SK-N-SH (cell line): ENCODE results near the gene CSF2RB. TPM values are rescaled to one million over a fixed set of nuclear protein-coding genes. Genes with fewer than 3 reads are reported as not detected.

Source experiments
- CTCF ChIA-PET: fragments of 300-600, 350-600 bp; formaldehyde crosslinking; extraction: SDS; loops from one replicate; lab custom pipeline; 2021; lab: Yijun Ruan, JAX
- POLR2A ChIA-PET: fragments of 350-600 bp; sonication (Branson Sonifier 250); formaldehyde crosslinking; extraction: SDS; loops from one replicate; lab custom pipeline; 2020; ENCODE audit warnings: antibody characterized with exemption, inconsistent platforms; lab: Yijun Ruan, JAX
- DNase-seq: peaks from one replicate; pipeline ENCODE4 v3.0.0; 2012
- H2AFZ ChIP-seq: fragments of 200-600 bp; sonication (generic); 2 replicates; pipeline ENCODE4 v1.8.1; 2016; ENCODE audit warnings: antibody characterized with exemption, mild to moderate bottlenecking, low read depth
- H3F3A ChIP-seq: fragments of 200-600 bp; sonication (generic); replicated peaks from 2 replicates; pipeline ENCODE3; 2016; ENCODE audit warnings: antibody characterized with exemption, mild to moderate bottlenecking; ENCODE audit not compliant: insufficient read depth
- H3K27ac ChIP-seq, 2 experiments: fragments of 200-500 bp in 1 of 2; fragments of 200-600 bp in 1 of 2; sonication (Bioruptor generic) in 1 of 2; sonication (generic), shearing (Covaris generic) in 1 of 2; 2 replicates each; pipeline versions ENCODE4 v1.5.1 to v1.6.1; 2014 to 2016; ENCODE audit warnings: low read depth in 2 of 2, inconsistent platforms in 1 of 2, low read length in 1 of 2, mild to moderate bottlenecking in 1 of 2, mixed read lengths in 1 of 2
- H3K27me3 ChIP-seq: fragments of 200-600 bp; sonication (generic), shearing (Covaris generic); 2 replicates; pipeline ENCODE4 v1.6.1; 2016; ENCODE audit warnings: mixed run types; ENCODE audit not compliant: insufficient read depth
- H3K36me3 ChIP-seq, 2 experiments: fragments of 200-500 bp in 1 of 2; fragments of 200-600 bp in 1 of 2; sonication (Bioruptor generic) in 1 of 2; sonication (generic) in 1 of 2; replicated peaks in 1 of 2; 2 replicates each; pipeline versions ENCODE3 to v1.5.1; 2014 to 2016; ENCODE audit warnings: low read length in 1 of 2, mild to moderate bottlenecking in 1 of 2; ENCODE audit not compliant: insufficient read depth in 2 of 2, control insufficient read depth in 1 of 2
- H3K4me1 ChIP-seq, 2 experiments: fragments of 200-500 bp in 1 of 2; fragments of 200-600 bp in 1 of 2; sonication (Bioruptor generic) in 1 of 2; sonication (generic), shearing (Covaris generic) in 1 of 2; 2 replicates each; pipeline versions ENCODE4 v1.5.1 to v1.6.1; 2014 to 2016; ENCODE audit warnings: low read depth in 1 of 2, low read length in 1 of 2, mixed run types in 1 of 2; ENCODE audit not compliant: insufficient read depth in 2 of 2, control insufficient read depth in 1 of 2
- H3K4me2 ChIP-seq: fragments of 200-600 bp; sonication (generic), shearing (Covaris generic); 2 replicates; pipeline ENCODE4 v1.6.1; 2017; ENCODE audit warnings: mixed run types
- H3K4me3 ChIP-seq, 2 experiments: fragments of 200-500 bp in 1 of 2; fragments of 200-600 bp in 1 of 2; sonication (Bioruptor generic) in 1 of 2; sonication (generic), shearing (Covaris generic) in 1 of 2; 2 replicates each; pipeline versions ENCODE4 v1.5.1 to v1.8.1; 2014 to 2016; ENCODE audit warnings: low read depth in 2 of 2, inconsistent platforms in 1 of 2, low read length in 1 of 2, mild to moderate bottlenecking in 1 of 2, mixed read lengths in 1 of 2, moderate library complexity in 1 of 2
- H3K79me2 ChIP-seq: fragments of 200-600 bp; sonication (generic); 2 replicates; pipeline ENCODE4 v1.8.1; 2017; ENCODE audit warnings: mild to moderate bottlenecking; ENCODE audit not compliant: insufficient read depth
- H3K9ac ChIP-seq: fragments of 200-600 bp; sonication (generic); 2 replicates; pipeline ENCODE4 v1.6.1; 2017; ENCODE audit warnings: mixed run types
- H3K9me2 ChIP-seq: fragments of 200-600 bp; sonication (generic); 2 replicates; pipeline ENCODE4 v1.6.1; 2017; ENCODE audit warnings: mixed run types
- H3K9me3 ChIP-seq: fragments of 200-600 bp; sonication (generic); 2 replicates; pipeline ENCODE4 v1.6.1; 2017; ENCODE audit warnings: mixed run types, mild to moderate bottlenecking, moderate library complexity
- H4K20me1 ChIP-seq: fragments of 200-600 bp; sonication (generic); 2 replicates; pipeline ENCODE4 v1.6.1; 2017; ENCODE audit warnings: mild to moderate bottlenecking, mixed run types; ENCODE audit not compliant: insufficient read depth
- CTCF ChIP-seq: fragments of 200-600 bp; sonication (generic); IDR thresholded peaks from 2 replicates; pipeline ENCODE4 v1.6.1; 2017; ENCODE audit warnings: antibody characterized with exemption, mild to moderate bottlenecking, moderate library complexity
- FOXJ3 ChIP-seq: sonication (generic); formaldehyde crosslinking; IDR thresholded peaks from 2 replicates; pipeline ENCODE4 v1.5.1; 2020; ENCODE audit warnings: mild to moderate bottlenecking, missing genetic modification reagents
- GABPA ChIP-seq: IDR thresholded peaks from 2 replicates; pipeline ENCODE4 v1.4.0; 2012; ENCODE audit warnings: low read depth, mild to moderate bottlenecking
- GATA2 ChIP-seq: sonication (generic); formaldehyde crosslinking; IDR thresholded peaks from 2 replicates; pipeline ENCODE4 v1.5.0; 2020; ENCODE audit warnings: mild to moderate bottlenecking, missing genetic modification reagents
- RAD21 ChIP-seq: IDR thresholded peaks from 2 replicates; pipeline ENCODE4 v1.6.1; 2012; ENCODE audit warnings: mild to moderate bottlenecking, low read length
- RCOR1 ChIP-seq: fragments of 150-350 bp; IDR thresholded peaks from 2 replicates; pipeline ENCODE4 v1.6.1; 2017; ENCODE audit warnings: antibody characterized with exemption, low read length
- REST ChIP-seq: IDR thresholded peaks from 2 replicates; pipeline ENCODE4 v1.6.1; 2012; ENCODE audit warnings: mild to moderate bottlenecking, low read depth, low read length, moderate library complexity
- RXRA ChIP-seq: IDR thresholded peaks from 2 replicates; pipeline ENCODE4 v1.4.0; 2012; ENCODE audit warnings: low read depth, mild to moderate bottlenecking, borderline replicate concordance
- SMC3 ChIP-seq: IDR thresholded peaks from 2 replicates; pipeline ENCODE4 v1.6.1; 2012; ENCODE audit warnings: low read depth, low read length, improper control_type of control experiment
- TAF1 ChIP-seq: IDR thresholded peaks from 2 replicates; pipeline ENCODE4 v1.6.1; 2012; ENCODE audit warnings: low read depth, mild to moderate bottlenecking, low read length, moderate library complexity, borderline replicate concordance
- USF1 ChIP-seq: IDR thresholded peaks from 2 replicates; pipeline ENCODE4 v1.4.0; 2012; ENCODE audit warnings: low read depth, borderline replicate concordance
- USF2 ChIP-seq: fragments of 150-350 bp; IDR thresholded peaks from 2 replicates; pipeline ENCODE4 v1.6.1; 2017; ENCODE audit warnings: antibody characterized with exemption, low read length, low read depth, borderline replicate concordance
- WGBS: methylation state at CpG from one replicate; pipeline ENCODE4 v1.1.6; 2017; ENCODE audit warnings: low lambda C conversion rate; 5-methylcytosine and 5-hydroxymethylcytosine counted together
- polyA plus RNA-seq, 3 experiments: library from polyadenylated mRNA; depleted of rRNA; stranded (reverse); fragments of >200 nt; gene quantifications; 2 replicates each; pipeline ENCODE4 v1.2.3, GENCODE V29; 2012

The CSF2RB gene
- polyA plus RNA-seq, 1 of the 3 experiments (the other 2 are of a cell fraction): not detected

GRCh38 chr22:36872866-36873498 is 40.4 kb upstream of the CSF2RB start:
- Histone ChIP-seq H3K4me1 (peaks cover 0 to 6% of the 10 kb centered on the region in 2 experiments; a peak in 1 of 4 replicates), H3K4me2 (no peak overlapping the region), H2AFZ (no peak overlapping the region), H3F3A (no peaks in the 10 kb centered on the region), H3K9me2 (no peaks in the 10 kb centered on the region), H3K27me3 (no peaks in the 10 kb centered on the region; the same call in none of the 2 replicates), H3K27ac (no peak overlapping the region), H4K20me1 (no peaks in the 10 kb centered on the region), H3K36me3 (no peaks in the 10 kb centered on the region), H3K9me3 (no peaks in the 10 kb centered on the region), H3K9ac (no peak overlapping the region), H3K4me3 (no peak overlapping the region), H3K79me2 (no peaks in the 10 kb centered on the region)
- DNase-seq: peak; percentile 1
- ChIA-PET POLR2A (no interaction called here), CTCF (interaction anchor here (0.6 to 1.4 kb wide), 5 partner anchors 17 to 104 kb away, joined by 3 to 6 read pairs (median 4); no protein-coding TSS in a partner anchor)
- 58% methylated on average over 2 of the region's 2 CpGs for WGBS
- TF ChIP-seq USF1 (no peak), FOXJ3 (CRISPR knock-in tag) (no peak)

GRCh38 chr22:36873614-36874308 is 39.7 kb upstream of the CSF2RB start:
- TF ChIP-seq RCOR1 (no peak), RAD21 (peak; percentile 51), USF2 (no peak), GABPA (no peak), RXRA (no peak), USF1 (no peak), SMC3 (peak; percentile 25), CTCF (peak; percentile 45), GATA2 (CRISPR knock-in tag) (no peak), REST (no peak), TAF1 (no peak)
- Histone ChIP-seq H3K4me2 (no peak overlapping the region), H3F3A (no peaks in the 10 kb centered on the region), H2AFZ (no peak overlapping the region), H3K4me3 (no peak overlapping the region), H3K9me3 (no peaks in the 10 kb centered on the region), H3K4me1 (peaks cover 0 to 13% of the 10 kb centered on the region in 2 experiments; a peak in 1 of 4 replicates), H3K9ac (no peak overlapping the region), H3K79me2 (no peaks in the 10 kb centered on the region), H4K20me1 (no peaks in the 10 kb centered on the region), H3K27me3 (no peaks in the 10 kb centered on the region; the same call in none of the 2 replicates), H3K9me2 (no peaks in the 10 kb centered on the region), H3K36me3 (no peaks in the 10 kb centered on the region), H3K27ac (no peak overlapping the region)
- WGBS: 74% methylated on average over 6 of the region's 6 CpGs
- ChIA-PET POLR2A (no interaction called here), CTCF (interaction anchor here (0.6 to 1.4 kb wide), 6 partner anchors 17 to 104 kb away, joined by 3 to 6 read pairs (median 4); no protein-coding TSS in a partner anchor)
- DNase-seq: peak; percentile 62
